PFSK-1 (cell line): ENCODE data around the gene ITGB6.

Experiments used
- FOXP2 ChIP-seq: optimal IDR thresholded peaks from 2 replicates; pipeline ENCODE3; 2011; ENCODE audit warnings: borderline replicate concordance, control low read depth, inconsistent platforms; ENCODE audit not compliant: insufficient read depth; ENCODE audit errors: extremely low read length, extremely low read depth
- POLR2AphosphoS5 ChIP-seq: IDR thresholded peaks from 2 replicates; pipeline ENCODE4 v1.6.1; 2012; ENCODE audit warnings: low read depth, mild to moderate bottlenecking, control low read depth, low read length, moderate library complexity
- TF ChIP-seq, protein P1 (sequence below), 2 experiments: IDR thresholded peaks; 2 replicates each; pipeline versions ENCODE4 v1.6.1 to v1.8.0; 2011 to 2012; ENCODE audit warnings: low read depth in 2 of 2, low read length in 2 of 2, control low read depth in 1 of 2, inconsistent platforms in 1 of 2, mild to moderate bottlenecking in 1 of 2, moderate library complexity in 1 of 2; ENCODE audit not compliant: insufficient read depth in 1 of 2

- TF ChIP-seq FOXP2 = no peak
- TF ChIP-seq POLR2AphosphoS5 = no peak
- TF ChIP-seq, protein P1, sequence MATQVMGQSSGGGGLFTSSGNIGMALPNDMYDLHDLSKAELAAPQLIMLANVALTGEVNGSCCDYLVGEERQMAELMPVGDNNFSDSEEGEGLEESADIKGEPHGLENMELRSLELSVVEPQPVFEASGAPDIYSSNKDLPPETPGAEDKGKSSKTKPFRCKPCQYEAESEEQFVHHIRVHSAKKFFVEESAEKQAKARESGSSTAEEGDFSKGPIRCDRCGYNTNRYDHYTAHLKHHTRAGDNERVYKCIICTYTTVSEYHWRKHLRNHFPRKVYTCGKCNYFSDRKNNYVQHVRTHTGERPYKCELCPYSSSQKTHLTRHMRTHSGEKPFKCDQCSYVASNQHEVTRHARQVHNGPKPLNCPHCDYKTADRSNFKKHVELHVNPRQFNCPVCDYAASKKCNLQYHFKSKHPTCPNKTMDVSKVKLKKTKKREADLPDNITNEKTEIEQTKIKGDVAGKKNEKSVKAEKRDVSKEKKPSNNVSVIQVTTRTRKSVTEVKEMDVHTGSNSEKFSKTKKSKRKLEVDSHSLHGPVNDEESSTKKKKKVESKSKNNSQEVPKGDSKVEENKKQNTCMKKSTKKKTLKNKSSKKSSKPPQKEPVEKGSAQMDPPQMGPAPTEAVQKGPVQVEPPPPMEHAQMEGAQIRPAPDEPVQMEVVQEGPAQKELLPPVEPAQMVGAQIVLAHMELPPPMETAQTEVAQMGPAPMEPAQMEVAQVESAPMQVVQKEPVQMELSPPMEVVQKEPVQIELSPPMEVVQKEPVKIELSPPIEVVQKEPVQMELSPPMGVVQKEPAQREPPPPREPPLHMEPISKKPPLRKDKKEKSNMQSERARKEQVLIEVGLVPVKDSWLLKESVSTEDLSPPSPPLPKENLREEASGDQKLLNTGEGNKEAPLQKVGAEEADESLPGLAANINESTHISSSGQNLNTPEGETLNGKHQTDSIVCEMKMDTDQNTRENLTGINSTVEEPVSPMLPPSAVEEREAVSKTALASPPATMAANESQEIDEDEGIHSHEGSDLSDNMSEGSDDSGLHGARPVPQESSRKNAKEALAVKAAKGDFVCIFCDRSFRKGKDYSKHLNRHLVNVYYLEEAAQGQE (IDR thresholded peaks at IDR 0.05; ENCODE audit: insufficient read depth in 1 of 2, low read depth in 2 of 2, low read length in 2 of 2) = no peak
Measured at GRCh38 chr2:160092445-160092844, 107.6 kb downstream of the ITGB6 start.
